ENCODE results near the gene CLK4. TPM values are rescaled to one million over a fixed set of nuclear protein-coding genes. Genes with fewer than 3 reads are reported as not detected.

CLK4 gene
- total RNA-seq, 1 experiment from 2014 or later = 19.3 TPM

- H3K36me3 ChIP-seq = no peaks in the 10 kb centered on the region
- H3K4me1 ChIP-seq (replicated peaks) = no peaks in the 10 kb centered on the region
- no peak overlapping the region for H3K27ac ChIP-seq
- H3K9me3 ChIP-seq (replicated peaks) = peaks cover 35% of the 10 kb centered on the region
- DNase-seq (ENCODE audit: low read depth in 1 of 2, low spot score in 2 of 2) = no peak
- H3K27me3 ChIP-seq (replicated peaks) = no peaks in the 10 kb centered on the region
- H3K4me3 ChIP-seq = no peak overlapping the region
Observed at GRCh38 chr5:178572617-178573016, 54.2 kb downstream of the CLK4 start.

- Histone ChIP-seq H3K4me3 (no peak overlapping the region), H3K27ac (no peak overlapping the region), H3K27me3 (replicated peaks) (no peaks in the 10 kb centered on the region), H3K4me1 (replicated peaks) (no peaks in the 10 kb centered on the region), H3K9me3 (replicated peaks) (peaks cover 28% of the 10 kb centered on the region), H3K36me3 (no peaks in the 10 kb centered on the region)
- DNase-seq (ENCODE audit: low read depth in 1 of 2, low spot score in 2 of 2) = no peak
Observed at GRCh38 chr5:178569485-178569884, 57.4 kb downstream of the CLK4 start.

- Histone ChIP-seq H3K9me3 (replicated peaks) (peaks cover 34% of the 10 kb centered on the region), H3K36me3 (no peaks in the 10 kb centered on the region), H3K4me3 (no peak overlapping the region), H3K4me1 (replicated peaks) (no peaks in the 10 kb centered on the region), H3K27ac (no peak overlapping the region), H3K27me3 (replicated peaks) (no peaks in the 10 kb centered on the region)
- DNase-seq (ENCODE audit: low read depth in 1 of 2, low spot score in 2 of 2) = no peak
Observed at GRCh38 chr5:178564811-178565550, 61.9 kb downstream of the CLK4 start.

- DNase-seq (ENCODE audit: low read depth in 1 of 2, low spot score in 2 of 2) = no peak
- peaks cover 33% of the 10 kb centered on the region for H3K9me3 ChIP-seq (replicated peaks)
- no peak overlapping the region for H3K27ac ChIP-seq
- no peaks in the 10 kb centered on the region for H3K27me3 ChIP-seq (replicated peaks)
- H3K36me3 ChIP-seq = no peaks in the 10 kb centered on the region
- no peak overlapping the region for H3K4me3 ChIP-seq
- no peaks in the 10 kb centered on the region for H3K4me1 ChIP-seq (replicated peaks)
Observed at GRCh38 chr5:178564397-178564796, 62.5 kb downstream of the CLK4 start.

- H3K9me3 ChIP-seq (replicated peaks) = peaks cover 27% of the 10 kb centered on the region
- H3K4me3 ChIP-seq = no peak overlapping the region
- DNase-seq (ENCODE audit: low read depth in 1 of 2, low spot score in 2 of 2) = no peak
- H3K27me3 ChIP-seq (replicated peaks) = no peaks in the 10 kb centered on the region
- no peaks in the 10 kb centered on the region for H3K36me3 ChIP-seq
- no peaks in the 10 kb centered on the region for H3K4me1 ChIP-seq (replicated peaks)
- no peak overlapping the region for H3K27ac ChIP-seq
Observed at GRCh38 chr5:178563621-178564020, 63.2 kb downstream of the CLK4 start.

- no peaks in the 10 kb centered on the region for H3K27me3 ChIP-seq (replicated peaks)
- no peaks in the 10 kb centered on the region for H3K36me3 ChIP-seq
- DNase-seq (ENCODE audit: low read depth in 1 of 2, low spot score in 2 of 2) = no peak
- no peak overlapping the region for H3K27ac ChIP-seq
- H3K4me1 ChIP-seq (replicated peaks) = no peaks in the 10 kb centered on the region
- peaks cover 38% of the 10 kb centered on the region for H3K9me3 ChIP-seq (replicated peaks)
- no peak overlapping the region for H3K4me3 ChIP-seq
Observed at GRCh38 chr5:178561746-178562264, 65.0 kb downstream of the CLK4 start.

GRCh38 chr5:178560911-178561310 lies 65.9 kb downstream of the CLK4 start:
- no peaks in the 10 kb centered on the region for H3K36me3 ChIP-seq
- no peak overlapping the region for H3K27ac ChIP-seq
- DNase-seq (ENCODE audit: low read depth in 1 of 2, low spot score in 2 of 2) = no peak
- no peak overlapping the region for H3K4me3 ChIP-seq
- peaks cover 38% of the 10 kb centered on the region for H3K9me3 ChIP-seq (replicated peaks)
- H3K27me3 ChIP-seq (replicated peaks) = no peaks in the 10 kb centered on the region
- H3K4me1 ChIP-seq (replicated peaks) = no peaks in the 10 kb centered on the region

- H3K9me3 ChIP-seq (replicated peaks) = peaks cover 55% of the 10 kb centered on the region
- H3K36me3 ChIP-seq = no peaks in the 10 kb centered on the region
- no peaks in the 10 kb centered on the region for H3K27me3 ChIP-seq (replicated peaks)
- no peak for DNase-seq (ENCODE audit: low read depth in 1 of 2, low spot score in 2 of 2)
- no peak overlapping the region for H3K27ac ChIP-seq
- H3K4me1 ChIP-seq (replicated peaks) = no peaks in the 10 kb centered on the region
- H3K4me3 ChIP-seq = no peak overlapping the region
Observed at GRCh38 chr5:178557416-178557815, 69.4 kb downstream of the CLK4 start.

- Histone ChIP-seq H3K27me3 (replicated peaks) (no peaks in the 10 kb centered on the region), H3K9me3 (replicated peaks) (peaks cover 56% of the 10 kb centered on the region), H3K4me1 (replicated peaks) (no peaks in the 10 kb centered on the region), H3K27ac (no peak overlapping the region), H3K4me3 (no peak overlapping the region), H3K36me3 (no peaks in the 10 kb centered on the region)
- DNase-seq (ENCODE audit: low read depth in 1 of 2, low spot score in 2 of 2) = no peak
Observed at GRCh38 chr5:178555771-178556211, 71.1 kb downstream of the CLK4 start.

- Histone ChIP-seq H3K4me3 (no peak overlapping the region), H3K27me3 (replicated peaks) (no peaks in the 10 kb centered on the region), H3K4me1 (replicated peaks) (no peaks in the 10 kb centered on the region), H3K9me3 (replicated peaks) (peaks cover 57% of the 10 kb centered on the region), H3K36me3 (no peaks in the 10 kb centered on the region), H3K27ac (no peak overlapping the region)
- DNase-seq (ENCODE audit: low read depth in 1 of 2, low spot score in 2 of 2) = no peak
Observed at GRCh38 chr5:178555005-178555404, 71.8 kb downstream of the CLK4 start.

GRCh38 chr5:178554311-178554710 lies 72.5 kb downstream of the CLK4 start:
- H3K9me3 ChIP-seq (replicated peaks) = peaks cover 55% of the 10 kb centered on the region
- no peak for DNase-seq (ENCODE audit: low read depth in 1 of 2, low spot score in 2 of 2)
- no peaks in the 10 kb centered on the region for H3K4me1 ChIP-seq (replicated peaks)
- H3K36me3 ChIP-seq = no peaks in the 10 kb centered on the region
- no peak overlapping the region for H3K4me3 ChIP-seq
- H3K27me3 ChIP-seq (replicated peaks) = no peaks in the 10 kb centered on the region
- H3K27ac ChIP-seq = no peak overlapping the region

GRCh38 chr5:178553517-178553916 lies 73.3 kb downstream of the CLK4 start:
- DNase-seq (ENCODE audit: low read depth in 1 of 2, low spot score in 2 of 2) = no peak
- Histone ChIP-seq H3K27me3 (replicated peaks) (no peaks in the 10 kb centered on the region), H3K4me1 (replicated peaks) (no peaks in the 10 kb centered on the region), H3K36me3 (no peaks in the 10 kb centered on the region), H3K27ac (no peak overlapping the region), H3K4me3 (no peak overlapping the region), H3K9me3 (replicated peaks) (peaks cover 55% of the 10 kb centered on the region)
